Measurements from ENCODE around the gene C16orf86.

C16orf86 gene

GRCh38 chr16:67667453-67667816, 821 bp downstream of the C16orf86 start:
- DNase-seq (ENCODE audit: low spot score), result no peak

- DNase-seq (ENCODE audit: low spot score), result peak; percentile 83
These were observed 1.3 kb downstream of the C16orf86 start for GRCh38 chr16:67667817-67668494.

- peak; percentile 12 for DNase-seq (ENCODE audit: low spot score)
These were observed 2.0 kb downstream of the C16orf86 start for GRCh38 chr16:67668495-67669157.

GRCh38 chr16:67669499-67670101, 3.0 kb downstream of the C16orf86 start:
- DNase-seq (ENCODE audit: low spot score), result no peak

GRCh38 chr16:67672306-67672705, 5.7 kb downstream of the C16orf86 start:
- DNase-seq (ENCODE audit: low spot score), result no peak

- peak; percentile 52 for DNase-seq (ENCODE audit: low spot score)
These were observed 6.4 kb downstream of the C16orf86 start for GRCh38 chr16:67672739-67673662.

- no peak for DNase-seq (ENCODE audit: low spot score)
These were observed 7.3 kb downstream of the C16orf86 start for GRCh38 chr16:67673712-67674580.

GRCh38 chr16:67674851-67675578, 8.4 kb downstream of the C16orf86 start:
- DNase-seq (ENCODE audit: low spot score), result no peak

GRCh38 chr16:67675579-67675935, 8.9 kb downstream of the C16orf86 start:
- DNase-seq (ENCODE audit: low spot score), result no peak

GRCh38 chr16:67675999-67676398, 9.4 kb downstream of the C16orf86 start:
- no peak for DNase-seq (ENCODE audit: low spot score)

GRCh38 chr16:67676516-67676915, 9.9 kb downstream of the C16orf86 start:
- DNase-seq (ENCODE audit: low spot score), result no peak

GRCh38 chr16:67676939-67677338, 10.3 kb downstream of the C16orf86 start:
- no peak for DNase-seq (ENCODE audit: low spot score)

GRCh38 chr16:67677712-67678111, 11.1 kb downstream of the C16orf86 start:
- DNase-seq (ENCODE audit: low spot score), result no peak

GRCh38 chr16:67678354-67679023, 11.9 kb downstream of the C16orf86 start:
- no peak for DNase-seq (ENCODE audit: low spot score)

- no peak for DNase-seq (ENCODE audit: low spot score)
These were observed 13.6 kb downstream of the C16orf86 start for GRCh38 chr16:67679935-67680897.

- DNase-seq (ENCODE audit: low spot score), result no peak
These were observed 17.2 kb downstream of the C16orf86 start for GRCh38 chr16:67683767-67684166.

- DNase-seq (ENCODE audit: low spot score), result no peak
These were observed 18.9 kb downstream of the C16orf86 start for GRCh38 chr16:67685388-67686112.

All from CD4-positive, alpha-beta T cell treated with Interleukin-2 at 100 ng/mL for 4 hours (primary cell).